ENCODE data around the gene TPRA1.

DNA sequence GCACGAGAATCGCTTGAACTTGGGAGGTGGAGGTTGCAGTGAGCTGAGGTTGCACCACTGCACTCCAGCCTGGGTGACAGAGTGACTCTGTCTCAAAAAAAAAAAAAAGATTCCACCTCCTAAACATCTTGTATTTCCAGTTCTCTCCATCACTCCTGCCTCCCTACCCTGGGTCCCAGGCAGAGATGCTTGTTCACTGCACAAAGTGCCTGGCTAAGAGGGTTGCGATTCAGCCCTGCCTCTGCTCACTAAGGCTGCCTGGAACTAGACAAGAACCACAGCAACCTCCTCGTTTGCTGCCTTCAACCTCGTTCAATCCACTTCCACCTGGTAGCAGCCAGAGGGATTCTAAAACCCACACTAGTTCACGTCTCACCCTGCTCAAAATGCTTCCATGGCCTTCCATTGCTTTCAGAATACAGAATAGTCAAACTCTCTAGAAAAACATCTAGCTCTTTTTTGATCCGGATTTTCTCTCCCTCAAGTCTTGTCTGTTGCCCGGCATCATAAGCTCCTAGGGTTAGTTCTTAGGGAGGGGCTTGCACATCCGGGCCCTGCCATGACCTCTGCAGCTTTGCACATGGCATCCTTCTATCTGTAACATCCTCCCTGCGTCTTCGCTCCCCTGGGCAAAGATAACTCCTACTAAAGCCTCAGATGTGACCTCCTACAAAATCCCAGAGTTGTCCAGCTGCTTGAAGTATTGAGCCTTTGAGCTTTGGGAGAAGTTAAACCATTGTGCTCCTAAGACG is 6.7 kb upstream of the TPRA1 start:
- TF ChIP-seq, protein P1, sequence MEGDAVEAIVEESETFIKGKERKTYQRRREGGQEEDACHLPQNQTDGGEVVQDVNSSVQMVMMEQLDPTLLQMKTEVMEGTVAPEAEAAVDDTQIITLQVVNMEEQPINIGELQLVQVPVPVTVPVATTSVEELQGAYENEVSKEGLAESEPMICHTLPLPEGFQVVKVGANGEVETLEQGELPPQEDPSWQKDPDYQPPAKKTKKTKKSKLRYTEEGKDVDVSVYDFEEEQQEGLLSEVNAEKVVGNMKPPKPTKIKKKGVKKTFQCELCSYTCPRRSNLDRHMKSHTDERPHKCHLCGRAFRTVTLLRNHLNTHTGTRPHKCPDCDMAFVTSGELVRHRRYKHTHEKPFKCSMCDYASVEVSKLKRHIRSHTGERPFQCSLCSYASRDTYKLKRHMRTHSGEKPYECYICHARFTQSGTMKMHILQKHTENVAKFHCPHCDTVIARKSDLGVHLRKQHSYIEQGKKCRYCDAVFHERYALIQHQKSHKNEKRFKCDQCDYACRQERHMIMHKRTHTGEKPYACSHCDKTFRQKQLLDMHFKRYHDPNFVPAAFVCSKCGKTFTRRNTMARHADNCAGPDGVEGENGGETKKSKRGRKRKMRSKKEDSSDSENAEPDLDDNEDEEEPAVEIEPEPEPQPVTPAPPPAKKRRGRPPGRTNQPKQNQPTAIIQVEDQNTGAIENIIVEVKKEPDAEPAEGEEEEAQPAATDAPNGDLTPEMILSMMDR (IDR thresholded peaks at IDR 0.05): no peak
- no peak for TF ChIP-seq POLR2A (IDR thresholded peaks at IDR 0.05)

Measured in thyroid gland (tissue), 4 donors.